Keratinocyte (primary cell): Measurements from ENCODE around the gene ST3GAL2. TPM values are rescaled to one million over a fixed set of nuclear protein-coding genes. Genes with fewer than 3 reads are reported as not detected.

Source experiments
- DNase-seq: peaks from one replicate; pipeline ENCODE4 v3.0.0-alpha.2; 2011; ENCODE audit warnings: low read depth, missing footprints, low spot score
- FAIRE-seq: peaks from 2 replicates; lab custom pipeline; 2011; peaks lifted over from hg19 to GRCh38; lab: Jason Lieb, UNC
- H2AFZ ChIP-seq: 2 replicates; pipeline ENCODE4 v1.6.0; 2012; ENCODE audit warnings: low read length, control low read depth, inconsistent platforms; ENCODE audit not compliant: control insufficient read depth
- H3K27ac ChIP-seq: 2 replicates; pipeline ENCODE4 v1.5.1; 2011; ENCODE audit warnings: low read length; ENCODE audit not compliant: control insufficient read depth, insufficient read depth
- H3K27me3 ChIP-seq: 3 replicates; pipeline ENCODE4 v1.6.0; 2011; ENCODE audit warnings: low read length; ENCODE audit not compliant: control insufficient read depth, insufficient read depth; ENCODE audit errors: extremely low read depth
- H3K36me3 ChIP-seq, 2 experiments: 2 replicates in 1 of 2; 3 replicates in 1 of 2; pipeline ENCODE4 v1.5.1; 2011; ENCODE audit warnings: low read length in 2 of 2, mild to moderate bottlenecking in 1 of 2; ENCODE audit not compliant: control insufficient read depth in 2 of 2, insufficient read depth in 2 of 2; ENCODE audit errors: extremely low read depth in 1 of 2
- H3K4me1 ChIP-seq: 3 replicates; pipeline ENCODE4 v1.5.1; 2011; ENCODE audit warnings: low read length; ENCODE audit not compliant: control insufficient read depth, insufficient read depth; ENCODE audit errors: extremely low read depth
- H3K4me2 ChIP-seq: 3 replicates; pipeline ENCODE4 v1.6.0; 2011; ENCODE audit warnings: low read depth, low read length; ENCODE audit not compliant: control insufficient read depth, insufficient read depth; ENCODE audit errors: extremely low read depth
- H3K4me3 ChIP-seq, 3 experiments: fragments of 200-600 bp in 1 of 3; sonication (generic) in 1 of 3; 2 replicates in 2 of 3; 3 replicates in 1 of 3; pipeline ENCODE4 v1.5.1; 2011 to 2016; ENCODE audit warnings: low read length in 3 of 3, mild to moderate bottlenecking in 3 of 3, control low read depth in 2 of 3, inconsistent platforms in 1 of 3, low read depth in 1 of 3, mixed read lengths in 1 of 3, mixed run types in 1 of 3, moderate library complexity in 1 of 3; ENCODE audit not compliant: control insufficient read depth in 2 of 3, insufficient read depth in 2 of 3; ENCODE audit errors: extremely low read depth in 1 of 3
- H3K79me2 ChIP-seq: 2 replicates; pipeline ENCODE4 v1.6.0; 2012; ENCODE audit warnings: low read length; ENCODE audit not compliant: control insufficient read depth, insufficient read depth
- H3K9ac ChIP-seq: 3 replicates; pipeline ENCODE4 v1.6.0; 2011; ENCODE audit warnings: low read length; ENCODE audit not compliant: control insufficient read depth, insufficient read depth; ENCODE audit errors: extremely low read depth
- H3K9me1 ChIP-seq: 3 replicates; pipeline ENCODE4 v1.6.0; 2011; ENCODE audit warnings: low read length; ENCODE audit not compliant: control insufficient read depth, insufficient read depth; ENCODE audit errors: extremely low read depth
- H3K9me3 ChIP-seq: 2 replicates; pipeline ENCODE4 v1.5.1; 2012; ENCODE audit warnings: low read depth, low read length; ENCODE audit not compliant: control insufficient read depth
- H4K20me1 ChIP-seq: 3 replicates; pipeline ENCODE4 v1.6.0; 2011; ENCODE audit warnings: low read length; ENCODE audit not compliant: control insufficient read depth, insufficient read depth; ENCODE audit errors: extremely low read depth
- CTCF ChIP-seq, 3 experiments: IDR thresholded peaks in 1 of 3; conservative IDR thresholded peaks in 1 of 3; optimal IDR thresholded peaks in 1 of 3; 2 replicates in 2 of 3; 3 replicates in 1 of 3; pipeline versions ENCODE3 to v1.5.1; 2011; ENCODE audit warnings: low read length in 3 of 3, mild to moderate bottlenecking in 3 of 3, moderate library complexity in 2 of 3, control low read depth in 1 of 3, inconsistent platforms in 1 of 3; ENCODE audit not compliant: insufficient read depth in 2 of 3; ENCODE audit errors: extremely low read depth in 1 of 3
- EZH2 ChIP-seq: IDR thresholded peaks from one replicate; pipeline ENCODE4 v1.6.1; 2012; ENCODE audit warnings: inconsistent platforms, mild to moderate bottlenecking, low read length, moderate library complexity
- dilution Hi-C: fragments of 300-500 bp; cut with MboI; formaldehyde crosslinking; loops from one replicate; pipeline ENCODE4 v1.7.0; 2020; ENCODE audit warnings: low sequenced_read_pairs; ENCODE audit not compliant: extremely low pct_ligation_motif_present
- polyA plus RNA-seq, 5 experiments: library from polyadenylated mRNA; depleted of rRNA in 3 of 5; stranded (reverse) in 3 of 5; stranded (forward) in 1 of 5; unstranded in 1 of 5; fragments of >200 nt; gene quantifications; 1 replicate in 1 of 5; 2 replicates in 3 of 5; 3 replicates in 1 of 5; pipeline versions ENCODE4 v1.2.1 to v1.2.3, GENCODE V29; 2011 to 2012; ENCODE audit warnings: missing spikeins in 2 of 5, low read depth in 1 of 5, low replicate concordance in 1 of 5

Gene ST3GAL2
- polyA plus RNA-seq, 1 donor (not counting 4 experiments of a cell fraction or from before 2014, with no cell fraction given), result 4.0 TPM

GRCh38 chr16:70364399-70364798, 74.5 kb downstream of the ST3GAL2 start:
- Histone ChIP-seq H2AFZ (no peak overlapping the region), H3K27ac (no peak overlapping the region), H3K4me3 (no peak overlapping the region), H3K4me2 (no peak overlapping the region), H3K4me1 (no peaks in the 10 kb centered on the region), H3K36me3 (peaks cover 18 to 33% of the 10 kb centered on the region in 2 experiments), H3K9ac (no peak overlapping the region), H3K79me2 (no peaks in the 10 kb centered on the region), H3K27me3 (no peaks in the 10 kb centered on the region), H3K9me1 (no peaks in the 10 kb centered on the region), H4K20me1 (no peaks in the 10 kb centered on the region), H3K9me3 (no peaks in the 10 kb centered on the region)
- TF ChIP-seq CTCF (optimal IDR thresholded peaks at IDR 0.05 in 1 of 3, IDR thresholded peaks at IDR 0.05 in 1 of 3, conservative IDR thresholded peaks at IDR 0.05 in 1 of 3; ENCODE audit: extremely low read depth in 1 of 3, insufficient read depth in 2 of 3, low read length in 3 of 3) (no peak), EZH2 (no peak)
- DNase-seq, result no peak
- FAIRE-seq, result no peak
- dilution Hi-C loops, result no loop called here

GRCh38 chr16:70359552-70359951, 79.3 kb downstream of the ST3GAL2 start:
- H3K4me1 ChIP-seq, result no peaks in the 10 kb centered on the region
- no peaks in the 10 kb centered on the region for H4K20me1 ChIP-seq
- no peak overlapping the region for H2AFZ ChIP-seq
- H3K4me2 ChIP-seq, result no peak overlapping the region
- H3K27ac ChIP-seq, result no peak overlapping the region
- H3K9me1 ChIP-seq, result no peaks in the 10 kb centered on the region
- TF ChIP-seq EZH2 (no peak), CTCF (optimal IDR thresholded peaks at IDR 0.05 in 1 of 3, IDR thresholded peaks at IDR 0.05 in 1 of 3, conservative IDR thresholded peaks at IDR 0.05 in 1 of 3; ENCODE audit: extremely low read depth in 1 of 3, insufficient read depth in 2 of 3, low read length in 3 of 3) (no peak)
- no peaks in the 10 kb centered on the region for H3K79me2 ChIP-seq
- dilution Hi-C loops, result no loop called here
- no peak for FAIRE-seq
- H3K4me3 ChIP-seq, result no peak overlapping the region
- H3K27me3 ChIP-seq, result no peaks in the 10 kb centered on the region
- H3K9ac ChIP-seq, result no peak overlapping the region
- no peak for DNase-seq
- H3K36me3 ChIP-seq, result peaks cover 20 to 30% of the 10 kb centered on the region in 2 experiments
- no peaks in the 10 kb centered on the region for H3K9me3 ChIP-seq
